ENCODE data around the gene KLK1. TPM values are rescaled to one million over a fixed set of nuclear protein-coding genes. Genes with fewer than 3 reads are reported as not detected.
A peak's percentile ranks its signal among the peaks of the same experiment; 100 is the strongest.

Gene KLK1
- total and polyA plus RNA-seq, 2 of the 13 experiments (the other 11 are each of a cell fraction or from before 2014, with no cell fraction given): not detected

DNA sequence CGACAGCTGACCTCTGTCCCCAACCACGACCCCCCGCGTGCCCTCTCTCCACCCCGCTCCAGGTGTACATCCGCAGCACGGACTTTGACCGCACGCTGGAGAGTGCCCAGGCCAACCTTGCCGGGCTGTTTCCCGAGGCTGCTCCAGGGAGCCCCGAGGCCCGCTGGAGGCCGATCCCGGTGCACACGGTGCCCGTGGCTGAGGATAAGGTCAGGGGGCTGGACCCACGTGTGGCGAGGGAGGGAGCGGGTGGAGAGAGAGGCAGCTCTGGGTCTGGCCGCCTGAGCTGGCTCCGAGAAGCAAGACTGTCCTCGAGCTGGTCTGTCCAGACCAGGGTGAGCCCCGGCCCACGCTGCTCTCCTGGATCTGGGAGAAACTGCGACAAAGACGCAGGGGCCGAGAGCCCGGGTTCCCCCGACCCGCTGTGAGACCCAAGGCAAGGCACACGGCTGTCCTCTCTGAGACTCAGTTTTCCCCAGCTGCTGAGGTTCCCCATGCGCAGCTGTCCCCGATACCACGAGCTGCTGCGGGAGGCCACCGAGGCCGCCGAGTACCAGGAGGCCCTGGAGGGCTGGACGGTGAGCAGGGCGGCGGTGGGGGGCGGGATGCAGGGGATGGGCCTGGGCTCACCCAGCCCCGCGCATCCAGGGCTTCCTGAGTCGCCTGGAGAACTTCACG, 31.9 kb downstream of the KLK1 start (continued):
- TF ChIP-seq, protein P1, sequence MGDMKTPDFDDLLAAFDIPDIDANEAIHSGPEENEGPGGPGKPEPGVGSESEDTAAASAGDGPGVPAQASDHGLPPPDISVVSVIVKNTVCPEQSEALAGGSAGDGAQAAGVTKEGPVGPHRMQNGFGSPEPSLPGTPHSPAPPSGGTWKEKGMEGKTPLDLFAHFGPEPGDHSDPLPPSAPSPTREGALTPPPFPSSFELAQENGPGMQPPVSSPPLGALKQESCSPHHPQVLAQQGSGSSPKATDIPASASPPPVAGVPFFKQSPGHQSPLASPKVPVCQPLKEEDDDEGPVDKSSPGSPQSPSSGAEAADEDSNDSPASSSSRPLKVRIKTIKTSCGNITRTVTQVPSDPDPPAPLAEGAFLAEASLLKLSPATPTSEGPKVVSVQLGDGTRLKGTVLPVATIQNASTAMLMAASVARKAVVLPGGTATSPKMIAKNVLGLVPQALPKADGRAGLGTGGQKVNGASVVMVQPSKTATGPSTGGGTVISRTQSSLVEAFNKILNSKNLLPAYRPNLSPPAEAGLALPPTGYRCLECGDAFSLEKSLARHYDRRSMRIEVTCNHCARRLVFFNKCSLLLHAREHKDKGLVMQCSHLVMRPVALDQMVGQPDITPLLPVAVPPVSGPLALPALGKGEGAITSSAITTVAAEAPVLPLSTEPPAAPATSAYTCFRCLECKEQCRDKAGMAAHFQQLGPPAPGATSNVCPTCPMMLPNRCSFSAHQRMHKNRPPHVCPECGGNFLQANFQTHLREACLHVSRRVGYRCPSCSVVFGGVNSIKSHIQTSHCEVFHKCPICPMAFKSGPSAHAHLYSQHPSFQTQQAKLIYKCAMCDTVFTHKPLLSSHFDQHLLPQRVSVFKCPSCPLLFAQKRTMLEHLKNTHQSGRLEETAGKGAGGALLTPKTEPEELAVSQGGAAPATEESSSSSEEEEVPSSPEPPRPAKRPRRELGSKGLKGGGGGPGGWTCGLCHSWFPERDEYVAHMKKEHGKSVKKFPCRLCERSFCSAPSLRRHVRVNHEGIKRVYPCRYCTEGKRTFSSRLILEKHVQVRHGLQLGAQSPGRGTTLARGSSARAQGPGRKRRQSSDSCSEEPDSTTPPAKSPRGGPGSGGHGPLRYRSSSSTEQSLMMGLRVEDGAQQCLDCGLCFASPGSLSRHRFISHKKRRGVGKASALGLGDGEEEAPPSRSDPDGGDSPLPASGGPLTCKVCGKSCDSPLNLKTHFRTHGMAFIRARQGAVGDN (CRISPR knock-in tag; IDR thresholded peaks at IDR 0.05): peak; percentile 83
- TF ChIP-seq, protein P2, sequence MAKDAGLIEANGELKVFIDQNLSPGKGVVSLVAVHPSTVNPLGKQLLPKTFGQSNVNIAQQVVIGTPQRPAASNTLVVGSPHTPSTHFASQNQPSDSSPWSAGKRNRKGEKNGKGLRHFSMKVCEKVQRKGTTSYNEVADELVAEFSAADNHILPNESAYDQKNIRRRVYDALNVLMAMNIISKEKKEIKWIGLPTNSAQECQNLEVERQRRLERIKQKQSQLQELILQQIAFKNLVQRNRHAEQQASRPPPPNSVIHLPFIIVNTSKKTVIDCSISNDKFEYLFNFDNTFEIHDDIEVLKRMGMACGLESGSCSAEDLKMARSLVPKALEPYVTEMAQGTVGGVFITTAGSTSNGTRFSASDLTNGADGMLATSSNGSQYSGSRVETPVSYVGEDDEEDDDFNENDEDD (CRISPR knock-in tag; IDR thresholded peaks at IDR 0.05; ENCODE audit: borderline replicate concordance): 0 out of 2 replicates have a peak, but pooled peaks have one; percentile 24
- TF ChIP-seq, protein P3, sequence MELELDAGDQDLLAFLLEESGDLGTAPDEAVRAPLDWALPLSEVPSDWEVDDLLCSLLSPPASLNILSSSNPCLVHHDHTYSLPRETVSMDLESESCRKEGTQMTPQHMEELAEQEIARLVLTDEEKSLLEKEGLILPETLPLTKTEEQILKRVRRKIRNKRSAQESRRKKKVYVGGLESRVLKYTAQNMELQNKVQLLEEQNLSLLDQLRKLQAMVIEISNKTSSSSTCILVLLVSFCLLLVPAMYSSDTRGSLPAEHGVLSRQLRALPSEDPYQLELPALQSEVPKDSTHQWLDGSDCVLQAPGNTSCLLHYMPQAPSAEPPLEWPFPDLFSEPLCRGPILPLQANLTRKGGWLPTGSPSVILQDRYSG (CRISPR knock-in tag; IDR thresholded peaks at IDR 0.05): no peak
- TF ChIP-seq ZSCAN21 (CRISPR knock-in tag; IDR thresholded peaks at IDR 0.05; ENCODE audit: borderline replicate concordance) (no peak), BRD4 (CRISPR knock-in tag; IDR thresholded peaks at IDR 0.05) (no peak), ZBTB7A (CRISPR knock-in tag; IDR thresholded peaks at IDR 0.05) (peak; percentile 67; the same call in 1 of the 2 replicates), MATR3 (CRISPR knock-in tag; IDR thresholded peaks at IDR 0.05) (no peak), ZNF572 (CRISPR knock-in tag; IDR thresholded peaks at IDR 0.05) (no peak), CREB1 (IDR thresholded peaks at IDR 0.05) (no peak), CREB1 (CRISPR knock-in tag; IDR thresholded peaks at IDR 0.05) (no peak), ZNF234 (CRISPR knock-in tag; conservative IDR thresholded peaks at IDR 0.05) (no peak), ZNF430 (CRISPR knock-in tag; IDR thresholded peaks at IDR 0.05) (no peak), ATAD3A (CRISPR knock-in tag; IDR thresholded peaks at IDR 0.05) (no peak), ZNF614 (CRISPR knock-in tag; IDR thresholded peaks at IDR 0.05; ENCODE audit: borderline replicate concordance) (no peak), ISL2 (CRISPR knock-in tag; IDR thresholded peaks at IDR 0.05) (no peak), ZSCAN20 (CRISPR knock-in tag; IDR thresholded peaks at IDR 0.05; ENCODE audit: borderline replicate concordance) (no peak), ZNF563 (CRISPR knock-in tag; IDR thresholded peaks at IDR 0.05) (no peak), ZNF737 (CRISPR knock-in tag; IDR thresholded peaks at IDR 0.05; ENCODE audit: borderline replicate concordance) (no peak), JUND (CRISPR knock-in tag; IDR thresholded peaks at IDR 0.05) (no peak)
- TF ChIP-seq, protein P4, sequence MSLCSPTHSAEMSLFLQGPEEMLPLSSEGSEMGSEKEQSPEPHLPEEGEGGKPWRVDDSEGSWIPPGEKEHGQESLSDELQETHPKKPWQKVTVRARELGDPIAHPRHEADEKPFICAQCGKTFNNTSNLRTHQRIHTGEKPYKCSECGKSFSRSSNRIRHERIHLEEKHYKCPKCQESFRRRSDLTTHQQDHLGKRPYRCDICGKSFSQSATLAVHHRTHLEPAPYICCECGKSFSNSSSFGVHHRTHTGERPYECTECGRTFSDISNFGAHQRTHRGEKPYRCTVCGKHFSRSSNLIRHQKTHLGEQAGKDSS (CRISPR knock-in tag; IDR thresholded peaks at IDR 0.05; ENCODE audit: borderline replicate concordance, low read depth): no peak
- TF ChIP-seq, protein P5, sequence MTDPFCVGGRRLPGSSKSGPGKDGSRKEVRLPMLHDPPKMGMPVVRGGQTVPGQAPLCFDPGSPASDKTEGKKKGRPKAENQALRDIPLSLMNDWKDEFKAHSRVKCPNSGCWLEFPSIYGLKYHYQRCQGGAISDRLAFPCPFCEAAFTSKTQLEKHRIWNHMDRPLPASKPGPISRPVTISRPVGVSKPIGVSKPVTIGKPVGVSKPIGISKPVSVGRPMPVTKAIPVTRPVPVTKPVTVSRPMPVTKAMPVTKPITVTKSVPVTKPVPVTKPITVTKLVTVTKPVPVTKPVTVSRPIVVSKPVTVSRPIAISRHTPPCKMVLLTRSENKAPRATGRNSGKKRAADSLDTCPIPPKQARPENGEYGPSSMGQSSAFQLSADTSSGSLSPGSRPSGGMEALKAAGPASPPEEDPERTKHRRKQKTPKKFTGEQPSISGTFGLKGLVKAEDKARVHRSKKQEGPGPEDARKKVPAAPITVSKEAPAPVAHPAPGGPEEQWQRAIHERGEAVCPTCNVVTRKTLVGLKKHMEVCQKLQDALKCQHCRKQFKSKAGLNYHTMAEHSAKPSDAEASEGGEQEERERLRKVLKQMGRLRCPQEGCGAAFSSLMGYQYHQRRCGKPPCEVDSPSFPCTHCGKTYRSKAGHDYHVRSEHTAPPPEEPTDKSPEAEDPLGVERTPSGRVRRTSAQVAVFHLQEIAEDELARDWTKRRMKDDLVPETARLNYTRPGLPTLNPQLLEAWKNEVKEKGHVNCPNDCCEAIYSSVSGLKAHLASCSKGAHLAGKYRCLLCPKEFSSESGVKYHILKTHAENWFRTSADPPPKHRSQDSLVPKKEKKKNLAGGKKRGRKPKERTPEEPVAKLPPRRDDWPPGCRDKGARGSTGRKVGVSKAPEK (CRISPR knock-in tag; IDR thresholded peaks at IDR 0.05; ENCODE audit: borderline replicate concordance): no peak

Data from HepG2 (cell line).